Tibial nerve (tissue), 4 donors: ENCODE results near the gene COA8.

ENCODE experiments used
- EP300 ChIP-seq, 2 donors: sonication (generic); formaldehyde crosslinking; IDR thresholded peaks; one replicate each; pipeline ENCODE4 v1.6.1; 2017; ENCODE audit warnings: antibody characterized with exemption in 2 of 2, mild to moderate bottlenecking in 1 of 2
- POLR2A ChIP-seq, 2 donors: fragments of 450-650 bp; IDR thresholded peaks; one replicate each; pipeline ENCODE4 v1.6.1; 2017; ENCODE audit warnings: antibody characterized with exemption in 2 of 2, mild to moderate bottlenecking in 2 of 2, moderate library complexity in 2 of 2
- TF ChIP-seq, protein P1 (sequence below), 5 experiments: fragments of 200-600 bp in 3 of 5; fragments of 450-650 bp in 2 of 5; sonication (generic) in 3 of 5; IDR thresholded peaks; one replicate each; pipeline ENCODE4 v1.5.1; 2016 to 2019; ENCODE audit warnings: antibody characterized with exemption in 5 of 5, mild to moderate bottlenecking in 3 of 5, moderate library complexity in 2 of 5

DNA sequence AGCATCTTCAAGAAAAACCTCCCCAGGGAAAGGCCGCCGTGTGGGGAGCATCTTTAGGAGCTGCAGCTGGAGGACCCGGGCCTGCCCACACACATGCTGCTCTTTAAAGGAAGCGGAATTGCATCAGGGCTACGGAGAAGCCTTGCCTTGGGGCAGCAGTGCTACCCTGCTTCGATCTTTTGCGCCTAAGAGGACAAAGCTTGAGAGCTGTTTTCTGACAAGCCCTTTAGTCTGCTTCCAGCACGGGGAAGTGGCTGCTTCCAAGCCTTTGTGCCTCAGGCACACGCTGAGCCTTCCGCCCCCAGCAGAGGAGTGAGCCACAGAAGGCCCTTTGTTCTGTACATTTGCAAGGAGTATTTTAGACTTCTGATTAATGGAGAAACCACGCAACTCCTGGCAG is 31.5 kb downstream of the COA8 start:
- peak in 1 of 2 donors; percentile 35 for TF ChIP-seq POLR2A (IDR thresholded peaks at IDR 0.05)
- TF ChIP-seq, protein P1, sequence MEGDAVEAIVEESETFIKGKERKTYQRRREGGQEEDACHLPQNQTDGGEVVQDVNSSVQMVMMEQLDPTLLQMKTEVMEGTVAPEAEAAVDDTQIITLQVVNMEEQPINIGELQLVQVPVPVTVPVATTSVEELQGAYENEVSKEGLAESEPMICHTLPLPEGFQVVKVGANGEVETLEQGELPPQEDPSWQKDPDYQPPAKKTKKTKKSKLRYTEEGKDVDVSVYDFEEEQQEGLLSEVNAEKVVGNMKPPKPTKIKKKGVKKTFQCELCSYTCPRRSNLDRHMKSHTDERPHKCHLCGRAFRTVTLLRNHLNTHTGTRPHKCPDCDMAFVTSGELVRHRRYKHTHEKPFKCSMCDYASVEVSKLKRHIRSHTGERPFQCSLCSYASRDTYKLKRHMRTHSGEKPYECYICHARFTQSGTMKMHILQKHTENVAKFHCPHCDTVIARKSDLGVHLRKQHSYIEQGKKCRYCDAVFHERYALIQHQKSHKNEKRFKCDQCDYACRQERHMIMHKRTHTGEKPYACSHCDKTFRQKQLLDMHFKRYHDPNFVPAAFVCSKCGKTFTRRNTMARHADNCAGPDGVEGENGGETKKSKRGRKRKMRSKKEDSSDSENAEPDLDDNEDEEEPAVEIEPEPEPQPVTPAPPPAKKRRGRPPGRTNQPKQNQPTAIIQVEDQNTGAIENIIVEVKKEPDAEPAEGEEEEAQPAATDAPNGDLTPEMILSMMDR (IDR thresholded peaks at IDR 0.05), result no peak
- TF ChIP-seq EP300 (IDR thresholded peaks at IDR 0.05), result peak; percentile 69 to 93
